H4 (cell line): ENCODE measurements around the gene COQ2. TPM values are rescaled to one million over a fixed set of nuclear protein-coding genes. Genes with fewer than 3 reads are reported as not detected.
"Not testable (repeated sequence)": the region's sequence is repeated elsewhere in the genome, so short reads cannot be mapped to it uniquely, and the experiment has no call there.

Experiments
- DNase-seq: peaks from one replicate; pipeline ENCODE4 v3.0.0-alpha.2; 2015; ENCODE audit warnings: low spot score
- total RNA-seq: library from RNA; depleted of rRNA; stranded (reverse); fragments of >200 nt; shearing (Covaris generic); gene quantifications from 2 replicates; pipeline ENCODE4 v1.2.3, GENCODE V29; 2014

COQ2 gene
- total RNA-seq, 1 experiment from 2014 or later: 39.4 TPM

- DNase-seq: no peak
These were observed 36.1 kb downstream of the COQ2 start for GRCh38 chr4:83248486-83248885.

GRCh38 chr4:83247415-83248357 lies 36.9 kb downstream of the COQ2 start:
- DNase-seq: no peak

GRCh38 chr4:83241132-83241531 lies 43.5 kb downstream of the COQ2 start:
- DNase-seq: no peak

GRCh38 chr4:83240379-83240875 lies 44.2 kb downstream of the COQ2 start:
- no peak for DNase-seq

GRCh38 chr4:83238393-83239248 lies 46.0 kb downstream of the COQ2 start:
- DNase-seq: no peak

GRCh38 chr4:83237591-83237990 lies 47.0 kb downstream of the COQ2 start:
- no peak for DNase-seq

- not testable (repeated sequence) for DNase-seq
These were observed 48.9 kb downstream of the COQ2 start for GRCh38 chr4:83235645-83236133.

- no peak for DNase-seq
These were observed 49.5 kb downstream of the COQ2 start for GRCh38 chr4:83234902-83235644.

GRCh38 chr4:83234387-83234786 lies 50.2 kb downstream of the COQ2 start:
- DNase-seq: not testable (repeated sequence)

- DNase-seq: no peak
These were observed 52.5 kb downstream of the COQ2 start for GRCh38 chr4:83232082-83232481.

GRCh38 chr4:83231620-83232076 lies 53.0 kb downstream of the COQ2 start:
- DNase-seq: peak; percentile 35

- no peak for DNase-seq
These were observed 53.7 kb downstream of the COQ2 start for GRCh38 chr4:83230928-83231327.

GRCh38 chr4:83229791-83230190 lies 54.8 kb downstream of the COQ2 start:
- DNase-seq: no peak

- no peak for DNase-seq
These were observed 56.4 kb downstream of the COQ2 start for GRCh38 chr4:83228231-83228630.

GRCh38 chr4:83224502-83225197 lies 59.9 kb downstream of the COQ2 start:
- DNase-seq: no peak

- no peak for DNase-seq
These were observed 60.8 kb downstream of the COQ2 start for GRCh38 chr4:83223781-83224180.

GRCh38 chr4:83221897-83222441 lies 62.6 kb downstream of the COQ2 start:
- no peak for DNase-seq

- no peak for DNase-seq
These were observed 65.0 kb downstream of the COQ2 start for GRCh38 chr4:83219344-83220331.
